ENCODE data around the gene NBDY.
"Not testable (repeated sequence)": the region's sequence is repeated elsewhere in the genome, so short reads cannot be mapped to it uniquely, and the experiment has no call there.

The NBDY gene

GRCh38 chrX:56802921-56803849, 74.1 kb downstream of the NBDY start:
- H3K4me3 ChIP-seq (ENCODE audit: low read length): peak overlapping the region; percentile 88
- H3K27ac ChIP-seq (ENCODE audit: low read depth, low read length): peak overlapping the region; percentile 94

GRCh38 chrX:56803850-56804681, 75.0 kb downstream of the NBDY start:
- no peak overlapping the region for H3K9ac ChIP-seq (ENCODE audit: low read length)
- peaks cover 4% of the 10 kb centered on the region for H3K4me1 ChIP-seq (ENCODE audit: control insufficient read depth, insufficient read depth, low read length)
- no peaks in the 10 kb centered on the region for H3K36me3 ChIP-seq (ENCODE audit: control insufficient read depth, insufficient read depth, low read length)
- H3K27me3 ChIP-seq (ENCODE audit: control insufficient read depth, insufficient read depth, low read length): no peaks in the 10 kb centered on the region
- H3K27ac ChIP-seq (ENCODE audit: low read depth, low read length): no peak overlapping the region
- H3K4me3 ChIP-seq (ENCODE audit: low read length): peak overlapping the region; percentile 88

More at GRCh38 chrX:56802921-56803849, 74.1 kb downstream of the NBDY start:
- no peaks in the 10 kb centered on the region for H3K36me3 ChIP-seq (ENCODE audit: control insufficient read depth, insufficient read depth, low read length)
- no peaks in the 10 kb centered on the region for H3K27me3 ChIP-seq (ENCODE audit: control insufficient read depth, insufficient read depth, low read length)
- H3K9ac ChIP-seq (ENCODE audit: low read length): peak overlapping the region; percentile 80
- H3K4me1 ChIP-seq (ENCODE audit: control insufficient read depth, insufficient read depth, low read length): peaks cover 4% of the 10 kb centered on the region

GRCh38 chrX:56804867-56805266, 75.8 kb downstream of the NBDY start:
- Histone ChIP-seq H3K27me3 (ENCODE audit: control insufficient read depth, insufficient read depth, low read length) (no peaks in the 10 kb centered on the region), H3K9ac (ENCODE audit: low read length) (no peak overlapping the region), H3K4me3 (ENCODE audit: low read length) (no peak overlapping the region), H3K4me1 (ENCODE audit: control insufficient read depth, insufficient read depth, low read length) (peaks cover 4% of the 10 kb centered on the region), H3K27ac (ENCODE audit: low read depth, low read length) (no peak overlapping the region), H3K36me3 (ENCODE audit: control insufficient read depth, insufficient read depth, low read length) (no peaks in the 10 kb centered on the region)

DNA sequence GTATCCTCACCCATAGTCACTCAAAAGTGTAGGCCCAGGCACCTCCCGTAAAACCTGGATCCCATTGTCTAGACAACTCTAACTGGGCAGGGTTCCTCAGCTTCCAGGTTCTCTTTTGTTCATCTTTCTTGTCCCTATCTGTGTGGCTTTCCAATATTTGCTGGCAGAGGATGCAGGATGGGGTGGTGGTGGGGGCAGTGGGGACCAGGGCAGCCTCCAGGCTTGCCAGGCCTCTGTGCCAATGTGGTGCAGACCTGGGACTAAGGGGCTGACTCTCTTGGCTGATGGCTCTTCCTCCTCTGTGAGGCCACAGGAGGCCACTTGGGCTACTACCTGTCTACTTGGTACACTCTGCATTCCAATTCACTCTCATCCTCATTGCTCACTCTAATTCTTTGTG, 76.4 kb downstream of the NBDY start:
- no peaks in the 10 kb centered on the region for H3K36me3 ChIP-seq (ENCODE audit: control insufficient read depth, insufficient read depth, low read length)
- H3K4me1 ChIP-seq (ENCODE audit: control insufficient read depth, insufficient read depth, low read length): peaks cover 4% of the 10 kb centered on the region
- H3K9ac ChIP-seq (ENCODE audit: low read length): no peak overlapping the region
- no peak overlapping the region for H3K27ac ChIP-seq (ENCODE audit: low read depth, low read length)
- H3K27me3 ChIP-seq (ENCODE audit: control insufficient read depth, insufficient read depth, low read length): no peaks in the 10 kb centered on the region
- no peak overlapping the region for H3K4me3 ChIP-seq (ENCODE audit: low read length)

- not testable (repeated sequence) for H3K27ac ChIP-seq (ENCODE audit: low read depth, low read length); H3K9ac ChIP-seq (ENCODE audit: low read length); H3K27me3 ChIP-seq (ENCODE audit: control insufficient read depth, insufficient read depth, low read length)
These were observed 77.1 kb downstream of the NBDY start for GRCh38 chrX:56806176-56806575.

DNA sequence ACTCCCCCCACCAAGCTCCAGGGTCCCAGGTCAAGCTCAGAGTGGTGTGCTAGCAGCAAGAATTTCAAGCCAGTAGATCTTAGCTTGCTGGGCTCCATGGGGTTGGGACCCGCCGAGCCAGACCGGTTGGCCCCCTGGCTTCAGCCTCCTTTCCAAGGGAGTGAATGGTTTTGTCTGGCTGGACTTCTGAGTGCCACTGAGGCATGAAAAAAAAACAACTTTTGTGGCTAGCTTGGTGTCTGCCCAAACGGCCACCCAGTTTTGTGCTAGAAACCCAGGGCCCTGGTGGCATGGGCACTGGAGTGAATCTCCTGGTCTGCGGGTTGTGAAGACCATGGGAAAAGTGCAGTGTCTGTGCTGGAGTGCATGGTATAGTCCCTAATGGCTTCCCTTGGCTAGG, 82.6 kb downstream of the NBDY start:
- Histone ChIP-seq H3K27me3 (ENCODE audit: control insufficient read depth, insufficient read depth, low read length) (no peaks in the 10 kb centered on the region), H3K4me3 (ENCODE audit: low read length) (no peak overlapping the region), H3K9ac (ENCODE audit: low read length) (no peak overlapping the region), H3K4me1 (ENCODE audit: control insufficient read depth, insufficient read depth, low read length) (no peaks in the 10 kb centered on the region), H3K36me3 (ENCODE audit: control insufficient read depth, insufficient read depth, low read length) (no peaks in the 10 kb centered on the region), H3K27ac (ENCODE audit: low read depth, low read length) (no peak overlapping the region)

More at GRCh38 chrX:56806176-56806575, 77.1 kb downstream of the NBDY start:
- H3K4me3 ChIP-seq (ENCODE audit: low read length); H3K4me1 ChIP-seq (ENCODE audit: control insufficient read depth, insufficient read depth, low read length); H3K36me3 ChIP-seq (ENCODE audit: control insufficient read depth, insufficient read depth, low read length): not testable (repeated sequence)

GRCh38 chrX:56812515-56813105, 83.6 kb downstream of the NBDY start:
- H3K9ac ChIP-seq (ENCODE audit: low read length): no peak overlapping the region
- no peaks in the 10 kb centered on the region for H3K4me1 ChIP-seq (ENCODE audit: control insufficient read depth, insufficient read depth, low read length)
- H3K27ac ChIP-seq (ENCODE audit: low read depth, low read length): no peak overlapping the region
- no peaks in the 10 kb centered on the region for H3K27me3 ChIP-seq (ENCODE audit: control insufficient read depth, insufficient read depth, low read length)
- no peaks in the 10 kb centered on the region for H3K36me3 ChIP-seq (ENCODE audit: control insufficient read depth, insufficient read depth, low read length)
- H3K4me3 ChIP-seq (ENCODE audit: low read length): peak overlapping the region; percentile 17

- H3K27ac ChIP-seq (ENCODE audit: low read depth, low read length): no peak overlapping the region
- no peak overlapping the region for H3K4me3 ChIP-seq (ENCODE audit: low read length)
These were observed 84.3 kb downstream of the NBDY start for GRCh38 chrX:56813318-56813837.

GRCh38 chrX:56817179-56817578, 88.1 kb downstream of the NBDY start:
- Histone ChIP-seq H3K4me3 (ENCODE audit: low read length) (no peak overlapping the region), H3K27ac (ENCODE audit: low read depth, low read length) (no peak overlapping the region), H3K36me3 (ENCODE audit: control insufficient read depth, insufficient read depth, low read length) (no peaks in the 10 kb centered on the region), H3K27me3 (ENCODE audit: control insufficient read depth, insufficient read depth, low read length) (no peaks in the 10 kb centered on the region), H3K4me1 (ENCODE audit: control insufficient read depth, insufficient read depth, low read length) (no peaks in the 10 kb centered on the region), H3K9ac (ENCODE audit: low read length) (no peak overlapping the region)

More at GRCh38 chrX:56813318-56813837, 84.3 kb downstream of the NBDY start:
- Histone ChIP-seq H3K4me1 (ENCODE audit: control insufficient read depth, insufficient read depth, low read length) (no peaks in the 10 kb centered on the region), H3K36me3 (ENCODE audit: control insufficient read depth, insufficient read depth, low read length) (no peaks in the 10 kb centered on the region), H3K27me3 (ENCODE audit: control insufficient read depth, insufficient read depth, low read length) (no peaks in the 10 kb centered on the region), H3K9ac (ENCODE audit: low read length) (no peak overlapping the region)

- H3K27ac ChIP-seq (ENCODE audit: low read depth, low read length): no peak overlapping the region
- H3K9ac ChIP-seq (ENCODE audit: low read length): no peak overlapping the region
- no peaks in the 10 kb centered on the region for H3K4me1 ChIP-seq (ENCODE audit: control insufficient read depth, insufficient read depth, low read length)
- H3K27me3 ChIP-seq (ENCODE audit: control insufficient read depth, insufficient read depth, low read length): no peaks in the 10 kb centered on the region
- no peaks in the 10 kb centered on the region for H3K36me3 ChIP-seq (ENCODE audit: control insufficient read depth, insufficient read depth, low read length)
- H3K4me3 ChIP-seq (ENCODE audit: low read length): no peak overlapping the region
These were observed 97.0 kb downstream of the NBDY start for GRCh38 chrX:56826020-56826419.

- Histone ChIP-seq H3K4me1 (ENCODE audit: control insufficient read depth, insufficient read depth, low read length) (no peaks in the 10 kb centered on the region), H3K4me3 (ENCODE audit: low read length) (no peak overlapping the region), H3K36me3 (ENCODE audit: control insufficient read depth, insufficient read depth, low read length) (no peaks in the 10 kb centered on the region), H3K27ac (ENCODE audit: low read depth, low read length) (no peak overlapping the region), H3K9ac (ENCODE audit: low read length) (no peak overlapping the region), H3K27me3 (ENCODE audit: control insufficient read depth, insufficient read depth, low read length) (no peaks in the 10 kb centered on the region)
These were observed 104.6 kb downstream of the NBDY start for GRCh38 chrX:56833626-56834025.

- no peak overlapping the region for H3K9ac ChIP-seq (ENCODE audit: low read length)
- no peaks in the 10 kb centered on the region for H3K27me3 ChIP-seq (ENCODE audit: control insufficient read depth, insufficient read depth, low read length)
- H3K4me1 ChIP-seq (ENCODE audit: control insufficient read depth, insufficient read depth, low read length): no peaks in the 10 kb centered on the region
- H3K27ac ChIP-seq (ENCODE audit: low read depth, low read length): no peak overlapping the region
- H3K4me3 ChIP-seq (ENCODE audit: low read length): no peak overlapping the region
- no peaks in the 10 kb centered on the region for H3K36me3 ChIP-seq (ENCODE audit: control insufficient read depth, insufficient read depth, low read length)
These were observed 124.4 kb downstream of the NBDY start for GRCh38 chrX:56853436-56853835.

All from rectal smooth muscle tissue (tissue), 1 donor.